ENCODE data around the gene RNF224. TPM values are rescaled to one million over a fixed set of nuclear protein-coding genes. Genes with fewer than 3 reads are reported as not detected.

The RNF224 gene
- total RNA-seq, 1 donor from 2014 or later = not detected

DNA sequence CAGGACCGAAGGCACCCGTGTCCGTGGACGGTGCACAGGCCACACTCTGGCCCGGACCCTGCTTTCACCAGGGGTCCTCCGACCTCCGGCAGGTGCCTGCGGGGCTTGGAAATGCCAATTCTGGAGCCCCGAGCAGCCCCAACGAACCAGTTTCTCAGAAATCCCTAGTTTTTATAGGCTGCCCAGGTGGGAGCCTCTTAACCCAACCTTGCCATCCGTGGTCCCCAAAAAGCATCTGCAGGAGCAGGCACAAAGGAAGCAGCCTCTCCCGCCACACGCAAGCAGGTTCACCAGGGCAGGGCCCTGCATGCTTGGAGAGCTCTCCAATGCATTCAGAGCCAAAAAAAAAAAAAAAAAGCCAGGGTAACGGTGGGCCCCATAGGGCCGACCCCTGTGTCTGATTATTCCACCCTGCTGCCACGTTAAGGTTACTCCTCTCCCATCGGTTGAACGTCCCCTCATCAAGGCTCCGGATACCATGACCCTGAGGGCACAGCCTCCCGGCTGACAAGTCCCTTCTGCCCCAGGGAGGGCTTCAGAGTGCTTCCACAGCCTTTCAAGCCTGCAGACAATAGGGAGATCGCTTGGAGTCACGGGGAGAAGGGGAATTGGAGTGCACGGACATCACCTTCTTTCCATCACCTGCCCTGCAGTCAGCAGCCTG is 26.0 kb upstream of the RNF224 start:
- Histone ChIP-seq H3K9me3 (ENCODE audit: insufficient read depth, low read depth, low read length) (no peaks in the 10 kb centered on the region), H2AFZ (ENCODE audit: low read depth, low read length) (peak overlapping the region; percentile 82), H3K27me3 (ENCODE audit: insufficient read depth, low read length) (no peaks in the 10 kb centered on the region), H3K9ac (ENCODE audit: low read length) (peak overlapping the region; percentile 68), H4K20me1 (ENCODE audit: insufficient read depth, low read length) (peaks cover 40% of the 10 kb centered on the region), H3K79me2 (ENCODE audit: insufficient read depth, low read length) (peaks cover 68% of the 10 kb centered on the region), H3K27ac (ENCODE audit: low read depth, low read length) (no peak overlapping the region), H3K36me3 (ENCODE audit: insufficient read depth, low read length) (no peaks in the 10 kb centered on the region), H3K4me3 (ENCODE audit: insufficient read depth, low read depth, low read length) (peak overlapping the region; percentile 67), H3K4me2 (ENCODE audit: low read length) (peak overlapping the region; percentile 85), H3K4me1 (ENCODE audit: insufficient read depth, low read length) (peaks cover 36% of the 10 kb centered on the region)
- no peaks in the 10 kb centered on the region for H3K36me3 Mint-ChIP-seq (ENCODE audit: low read depth, unreplicated experiment)
- TF ChIP-seq EZH2 (IDR thresholded peaks at IDR 0.05; ENCODE audit: insufficient read depth, low read length) = no peak
- TF ChIP-seq, protein P1, sequence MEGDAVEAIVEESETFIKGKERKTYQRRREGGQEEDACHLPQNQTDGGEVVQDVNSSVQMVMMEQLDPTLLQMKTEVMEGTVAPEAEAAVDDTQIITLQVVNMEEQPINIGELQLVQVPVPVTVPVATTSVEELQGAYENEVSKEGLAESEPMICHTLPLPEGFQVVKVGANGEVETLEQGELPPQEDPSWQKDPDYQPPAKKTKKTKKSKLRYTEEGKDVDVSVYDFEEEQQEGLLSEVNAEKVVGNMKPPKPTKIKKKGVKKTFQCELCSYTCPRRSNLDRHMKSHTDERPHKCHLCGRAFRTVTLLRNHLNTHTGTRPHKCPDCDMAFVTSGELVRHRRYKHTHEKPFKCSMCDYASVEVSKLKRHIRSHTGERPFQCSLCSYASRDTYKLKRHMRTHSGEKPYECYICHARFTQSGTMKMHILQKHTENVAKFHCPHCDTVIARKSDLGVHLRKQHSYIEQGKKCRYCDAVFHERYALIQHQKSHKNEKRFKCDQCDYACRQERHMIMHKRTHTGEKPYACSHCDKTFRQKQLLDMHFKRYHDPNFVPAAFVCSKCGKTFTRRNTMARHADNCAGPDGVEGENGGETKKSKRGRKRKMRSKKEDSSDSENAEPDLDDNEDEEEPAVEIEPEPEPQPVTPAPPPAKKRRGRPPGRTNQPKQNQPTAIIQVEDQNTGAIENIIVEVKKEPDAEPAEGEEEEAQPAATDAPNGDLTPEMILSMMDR (IDR thresholded peaks at IDR 0.05; ENCODE audit: insufficient read depth, low read depth, low read length) = no peak
- no peak overlapping the region for H3K27ac Mint-ChIP-seq (ENCODE audit: unreplicated experiment)
- DNase-seq (ENCODE audit: low read depth) (no peak), FAIRE-seq (no peak)
- H3K9me3 Mint-ChIP-seq (ENCODE audit: unreplicated experiment) = no peaks in the 10 kb centered on the region
- H3K4me3 Mint-ChIP-seq (ENCODE audit: unreplicated experiment) = peak overlapping the region; percentile 81
- H3K4me1 Mint-ChIP-seq (ENCODE audit: low read depth, unreplicated experiment) = peaks cover 11% of the 10 kb centered on the region
- no peaks in the 10 kb centered on the region for H3K27me3 Mint-ChIP-seq (ENCODE audit: low read depth, unreplicated experiment)

DNA sequence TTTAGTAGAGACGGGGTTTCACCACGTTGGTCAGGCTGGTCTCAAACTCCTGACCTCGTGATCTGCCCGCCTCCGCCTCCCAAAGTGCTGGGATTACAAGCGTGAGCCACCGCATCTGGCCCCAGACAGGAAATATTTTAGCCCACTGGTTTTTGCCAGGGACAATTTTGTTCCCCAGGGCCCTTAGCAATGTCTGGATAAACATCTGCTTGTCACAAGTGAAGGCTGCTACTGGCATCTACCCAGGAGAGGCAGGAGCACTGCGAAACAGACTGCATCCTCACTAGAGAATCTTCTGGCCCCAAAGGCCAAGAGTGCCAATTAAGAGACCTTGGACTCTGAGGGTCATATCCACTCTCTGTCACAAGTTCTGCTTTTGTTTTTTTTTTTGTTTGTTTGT is 24.3 kb upstream of the RNF224 start:
- DNase-seq (ENCODE audit: low read depth) (no peak), FAIRE-seq (no peak)
- peaks cover 69% of the 10 kb centered on the region for H3K79me2 ChIP-seq (ENCODE audit: insufficient read depth, low read length)
- no peak for TF ChIP-seq EZH2 (IDR thresholded peaks at IDR 0.05; ENCODE audit: insufficient read depth, low read length)
- TF ChIP-seq, protein P1 (IDR thresholded peaks at IDR 0.05; ENCODE audit: insufficient read depth, low read depth, low read length) = no peak
- H3K4me3 ChIP-seq (ENCODE audit: insufficient read depth, low read depth, low read length) = no peak overlapping the region
- Mint-ChIP-seq H3K27ac (ENCODE audit: unreplicated experiment) (no peak overlapping the region), H3K36me3 (ENCODE audit: low read depth, unreplicated experiment) (peaks cover 2% of the 10 kb centered on the region), H3K9me3 (ENCODE audit: unreplicated experiment) (no peaks in the 10 kb centered on the region), H3K4me1 (ENCODE audit: low read depth, unreplicated experiment) (peaks cover 17% of the 10 kb centered on the region), H3K4me3 (ENCODE audit: unreplicated experiment) (peak overlapping the region; percentile 14), H3K27me3 (ENCODE audit: low read depth, unreplicated experiment) (no peaks in the 10 kb centered on the region)
- no peaks in the 10 kb centered on the region for H3K27me3 ChIP-seq (ENCODE audit: insufficient read depth, low read length)
- H3K27ac ChIP-seq (ENCODE audit: low read depth, low read length) = no peak overlapping the region
- H2AFZ ChIP-seq (ENCODE audit: low read depth, low read length) = no peak overlapping the region
- peaks cover 27% of the 10 kb centered on the region for H4K20me1 ChIP-seq (ENCODE audit: insufficient read depth, low read length)
- H3K4me1 ChIP-seq (ENCODE audit: insufficient read depth, low read length) = peaks cover 39% of the 10 kb centered on the region
- H3K9ac ChIP-seq (ENCODE audit: low read length) = no peak overlapping the region
- H3K36me3 ChIP-seq (ENCODE audit: insufficient read depth, low read length) = no peaks in the 10 kb centered on the region
- H3K4me2 ChIP-seq (ENCODE audit: low read length) = peak overlapping the region; percentile 7
- H3K9me3 ChIP-seq (ENCODE audit: insufficient read depth, low read depth, low read length) = no peaks in the 10 kb centered on the region

DNA sequence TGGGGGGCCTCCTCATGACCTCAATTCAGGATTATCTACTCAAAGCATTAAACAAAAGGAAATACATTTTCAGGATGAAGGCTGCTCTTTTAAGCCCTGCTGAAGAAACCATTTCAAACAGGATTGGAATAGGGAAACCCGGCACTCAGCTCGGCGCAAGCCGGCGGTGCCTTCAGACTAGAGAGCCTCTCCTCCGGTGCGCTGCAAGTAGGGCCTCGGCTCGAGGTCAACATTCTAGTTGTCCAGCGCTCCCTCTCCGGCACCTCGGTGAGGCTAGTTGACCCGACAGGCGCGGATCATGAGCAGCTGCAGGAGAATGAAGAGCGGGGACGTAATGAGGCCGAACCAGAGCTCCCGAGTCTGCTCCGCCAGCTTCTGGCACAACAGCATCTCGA is 22.6 kb upstream of the RNF224 start:
- Histone ChIP-seq H3K9me3 (ENCODE audit: insufficient read depth, low read depth, low read length) (no peaks in the 10 kb centered on the region), H3K9ac (ENCODE audit: low read length) (peak overlapping the region; percentile 97), H3K4me2 (ENCODE audit: low read length) (peak overlapping the region; percentile 98), H4K20me1 (ENCODE audit: insufficient read depth, low read length) (peaks cover 10% of the 10 kb centered on the region), H3K79me2 (ENCODE audit: insufficient read depth, low read length) (peaks cover 53% of the 10 kb centered on the region), H3K27me3 (ENCODE audit: insufficient read depth, low read length) (no peaks in the 10 kb centered on the region), H3K27ac (ENCODE audit: low read depth, low read length) (peak overlapping the region; percentile 85), H2AFZ (ENCODE audit: low read depth, low read length) (peak overlapping the region; percentile 83), H3K4me3 (ENCODE audit: insufficient read depth, low read depth, low read length) (peak overlapping the region; percentile 90), H3K36me3 (ENCODE audit: insufficient read depth, low read length) (no peaks in the 10 kb centered on the region), H3K4me1 (ENCODE audit: insufficient read depth, low read length) (peaks cover 23% of the 10 kb centered on the region)
- Mint-ChIP-seq H3K4me3 (ENCODE audit: unreplicated experiment) (peak overlapping the region; percentile 95), H3K4me1 (ENCODE audit: low read depth, unreplicated experiment) (peaks cover 14% of the 10 kb centered on the region), H3K36me3 (ENCODE audit: low read depth, unreplicated experiment) (peaks cover 2% of the 10 kb centered on the region), H3K27me3 (ENCODE audit: low read depth, unreplicated experiment) (no peaks in the 10 kb centered on the region), H3K27ac (ENCODE audit: unreplicated experiment) (peak overlapping the region; percentile 89), H3K9me3 (ENCODE audit: unreplicated experiment) (no peaks in the 10 kb centered on the region)
- TF ChIP-seq EZH2 (IDR thresholded peaks at IDR 0.05; ENCODE audit: insufficient read depth, low read length) = no peak
- TF ChIP-seq, protein P1 (IDR thresholded peaks at IDR 0.05; ENCODE audit: insufficient read depth, low read depth, low read length) = no peak
- FAIRE-seq (no peak), DNase-seq (ENCODE audit: low read depth) (no peak)
